ENCODE data around the gene SIGLEC8.

GRCh38 chr19:51501594-51502263 lies 43.5 kb upstream of the SIGLEC8 start, which contains the start of gene SIGLEC12:
- TF ChIP-seq CTCF (IDR thresholded peaks at IDR 0.05; ENCODE audit: poor library complexity, severe bottlenecking) (no peak), EP300 (conservative IDR thresholded peaks at IDR 0.05; ENCODE audit: poor library complexity, severe bottlenecking) (no peak), RAD21 (conservative IDR thresholded peaks at IDR 0.05) (no peak), REST (IDR thresholded peaks at IDR 0.05; ENCODE audit: borderline replicate concordance) (no peak), TAF1 (IDR thresholded peaks at IDR 0.05; ENCODE audit: low read depth) (no peak)

Measured in neural cell (in vitro differentiated cells).